ENCODE data around the gene TUBB2A. TPM values are rescaled to one million over a fixed set of nuclear protein-coding genes. Genes with fewer than 3 reads are reported as not detected.
"Not testable (repeated sequence)": the region's sequence is repeated elsewhere in the genome, so short reads cannot be mapped to it uniquely, and the experiment has no call there.

The TUBB2A gene
- polyA plus RNA-seq, 1 donor from 2014 or later, result 12.8 TPM

DNA sequence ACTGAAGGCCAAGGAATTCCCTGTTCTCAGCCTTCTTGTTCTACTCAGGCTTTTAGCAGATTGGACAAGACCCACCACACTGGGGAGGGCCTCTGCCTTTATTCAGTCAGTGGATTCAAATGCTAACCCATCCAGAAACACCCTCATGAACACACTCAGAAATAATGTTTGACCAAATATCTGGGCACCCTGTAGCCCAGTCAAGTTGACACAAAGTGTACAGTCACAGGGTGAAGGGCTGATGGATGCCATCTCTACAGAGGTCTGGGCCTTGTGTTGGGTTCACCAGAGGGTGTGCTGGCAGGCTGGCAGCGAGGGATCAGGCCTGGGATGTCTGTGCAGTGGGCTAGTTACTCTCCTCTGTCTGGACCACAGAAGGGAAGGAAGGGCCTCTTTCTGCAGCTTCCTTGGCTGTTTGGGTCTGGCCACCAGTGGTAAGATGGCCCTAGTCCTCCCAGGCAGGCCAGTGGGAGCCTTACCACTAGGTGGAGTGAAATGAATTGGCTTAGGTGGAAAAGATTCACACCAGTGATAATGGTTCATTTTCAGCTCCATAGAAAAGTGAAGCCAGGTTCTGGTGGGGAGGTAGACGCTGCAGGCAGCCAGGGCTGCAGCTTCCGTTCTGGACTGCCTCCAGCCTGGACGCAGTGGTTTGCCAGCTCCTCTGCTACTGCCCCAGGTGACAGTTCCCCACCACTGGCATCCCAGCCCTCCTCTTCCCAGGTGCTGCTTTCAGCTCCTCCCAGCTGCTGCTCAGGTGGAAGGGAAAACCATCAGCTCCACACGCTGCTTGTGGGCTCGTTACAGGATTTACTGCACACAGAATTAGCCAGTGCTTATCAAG is 9.2 kb downstream of the TUBB2A start:
- Mint-ChIP-seq H3K27me3 (no peaks in the 10 kb centered on the region), H3K27ac (no peak overlapping the region), H3K4me1 (peaks cover 0 to 5% (median 0%) of the 10 kb centered on the region in 3 donors), H3K4me3 (no peak overlapping the region), H3K9me3 (no peaks in the 10 kb centered on the region), H3K36me3 (peaks cover 3% of the 10 kb centered on the region)

DNA sequence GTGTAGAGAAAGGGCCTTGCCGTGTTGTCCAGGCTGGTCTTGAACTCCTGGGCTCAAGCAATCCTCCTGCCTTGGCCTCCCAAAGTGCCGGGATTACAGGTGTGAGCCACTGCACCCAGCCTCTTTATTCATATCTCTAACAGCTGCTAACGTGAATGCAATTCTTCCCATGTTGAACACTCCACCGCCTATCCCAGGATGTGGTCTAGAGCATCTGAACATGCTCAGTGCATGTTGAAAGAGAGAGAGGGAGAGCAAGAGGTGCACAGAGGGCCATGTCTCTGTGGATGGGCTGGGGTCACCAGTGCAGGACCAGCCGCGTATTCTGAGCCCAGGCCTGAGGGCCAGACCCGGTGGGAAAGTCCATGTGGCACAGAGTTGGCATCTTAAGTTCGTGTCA is 12.8 kb downstream of the TUBB2A start:
- no peak overlapping the region for H3K4me3 Mint-ChIP-seq
- no peaks in the 10 kb centered on the region for H3K9me3 Mint-ChIP-seq
- peaks cover 0 to 1% (median 0%) of the 10 kb centered on the region in 3 donors for H3K4me1 Mint-ChIP-seq
- H3K36me3 Mint-ChIP-seq, result peaks cover 7% of the 10 kb centered on the region
- H3K27me3 Mint-ChIP-seq, result no peaks in the 10 kb centered on the region
- H3K27ac Mint-ChIP-seq, result no peak overlapping the region

DNA sequence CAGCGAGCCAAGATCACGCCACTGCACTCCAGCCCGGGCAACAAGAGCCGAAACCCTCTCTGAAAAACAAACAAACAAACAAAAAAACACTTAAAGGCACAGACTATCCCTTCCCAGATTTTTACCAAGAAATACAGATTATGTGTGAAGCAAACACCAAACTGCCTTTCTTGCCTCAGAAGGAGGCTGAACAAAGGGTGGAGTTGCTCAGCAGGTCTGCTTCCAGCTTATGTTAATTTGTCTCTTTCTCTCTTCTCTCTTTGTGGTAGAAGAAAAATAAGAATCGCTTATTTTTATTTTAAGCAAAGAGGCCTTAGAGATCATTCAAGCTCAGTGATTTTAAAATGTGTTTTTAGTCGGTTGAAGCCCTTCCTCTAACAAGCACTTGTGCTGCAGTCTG is 14.2 kb downstream of the TUBB2A start:
- H3K9me3 Mint-ChIP-seq, result no peaks in the 10 kb centered on the region
- H3K36me3 Mint-ChIP-seq, result peaks cover 7% of the 10 kb centered on the region
- H3K4me3 Mint-ChIP-seq, result no peak overlapping the region
- H3K27me3 Mint-ChIP-seq, result no peaks in the 10 kb centered on the region
- H3K27ac Mint-ChIP-seq, result no peak overlapping the region
- peaks cover 7 to 8% (median 7%) of the 10 kb centered on the region in 3 donors for H3K4me1 Mint-ChIP-seq

DNA sequence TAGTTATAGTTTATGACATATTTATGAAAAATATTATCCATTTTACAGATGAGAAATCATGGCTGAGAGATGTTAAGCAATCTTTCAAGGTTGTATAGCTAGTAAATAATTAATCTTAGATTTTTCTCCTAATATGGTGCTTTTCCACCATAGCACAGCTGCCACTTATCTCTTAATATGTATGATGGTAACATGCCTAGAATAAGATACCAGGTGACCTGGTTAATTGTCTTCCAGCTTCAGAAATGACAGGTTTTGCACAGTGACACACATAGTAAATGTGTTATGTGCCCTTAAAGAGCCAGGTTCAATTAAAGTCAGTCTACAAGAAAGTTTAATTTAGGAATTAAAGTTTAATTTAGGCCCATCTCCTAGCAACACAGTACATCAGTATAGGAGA is 14.8 kb downstream of the TUBB2A start:
- peaks cover 7 to 10% (median 7%) of the 10 kb centered on the region in 3 donors for H3K4me1 Mint-ChIP-seq
- H3K4me3 Mint-ChIP-seq, result no peak overlapping the region
- H3K27ac Mint-ChIP-seq, result no peak overlapping the region
- H3K27me3 Mint-ChIP-seq, result no peaks in the 10 kb centered on the region
- peaks cover 6% of the 10 kb centered on the region for H3K36me3 Mint-ChIP-seq
- H3K9me3 Mint-ChIP-seq, result no peaks in the 10 kb centered on the region

DNA sequence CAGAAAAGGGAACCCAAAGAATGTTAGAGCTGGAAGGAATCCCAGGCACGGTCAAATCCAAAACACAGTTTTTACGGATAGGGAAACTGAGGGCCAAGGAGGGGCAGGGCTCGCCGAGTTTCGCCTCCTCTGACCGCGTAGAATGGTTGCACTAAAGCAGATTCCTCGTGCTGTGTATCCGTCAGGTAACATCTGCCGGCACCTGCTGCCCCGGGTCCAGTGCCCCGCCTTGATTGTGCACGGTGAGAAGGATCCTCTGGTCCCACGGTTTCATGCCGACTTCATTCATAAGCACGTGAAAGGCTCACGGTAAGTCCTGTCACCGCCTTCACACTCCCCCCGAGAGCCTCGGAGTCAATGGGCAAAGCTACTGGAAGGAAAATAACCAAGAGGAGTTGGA is 17.1 kb downstream of the TUBB2A start:
- Mint-ChIP-seq H3K4me1 (peaks cover 7 to 10% (median 7%) of the 10 kb centered on the region in 3 donors), H3K36me3 (peaks cover 10% of the 10 kb centered on the region), H3K27me3 (no peaks in the 10 kb centered on the region), H3K27ac (no peak overlapping the region), H3K4me3 (no peak overlapping the region), H3K9me3 (no peaks in the 10 kb centered on the region)

DNA sequence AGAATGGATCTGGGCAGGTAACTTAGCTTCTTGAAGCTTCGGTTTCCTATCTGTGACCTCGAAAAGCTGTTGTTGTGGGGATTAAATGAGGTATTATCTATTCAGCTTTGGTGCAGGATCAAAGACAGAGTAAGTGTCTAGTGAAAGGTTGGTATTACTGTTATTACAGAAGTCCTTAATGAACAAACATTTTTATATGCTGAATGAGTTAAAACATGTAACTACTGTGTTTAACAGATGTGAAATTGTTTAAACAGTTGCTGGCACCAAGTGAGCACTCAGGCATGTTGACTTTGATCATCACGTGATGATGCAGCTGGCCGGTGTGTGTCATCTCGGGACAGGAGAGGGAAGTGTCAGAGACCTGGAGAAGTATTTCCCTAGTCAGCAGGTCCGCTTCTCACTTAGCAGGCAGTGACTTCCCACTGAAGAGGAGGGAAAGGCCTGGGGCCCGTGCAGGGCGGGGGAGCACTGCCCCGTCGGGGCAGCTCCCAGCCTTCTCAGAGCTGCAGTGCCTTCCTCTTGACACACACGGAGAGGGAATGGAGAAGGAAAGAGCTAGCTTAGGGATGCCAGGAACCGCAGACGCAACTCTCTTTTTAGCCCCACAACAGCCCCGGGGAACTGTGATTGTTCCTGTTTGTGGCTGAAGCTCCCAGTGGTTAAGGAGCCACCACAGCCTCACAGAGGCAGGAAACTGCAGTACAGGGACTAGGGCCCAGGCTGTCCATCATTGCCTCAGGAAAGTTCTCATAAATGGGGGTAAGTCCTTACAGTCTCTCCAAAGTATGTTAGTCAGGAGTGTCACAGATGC is 18.0 kb downstream of the TUBB2A start:
- H3K4me3 Mint-ChIP-seq, result no peak overlapping the region
- H3K36me3 Mint-ChIP-seq, result peaks cover 10% of the 10 kb centered on the region
- peaks cover 7 to 10% (median 7%) of the 10 kb centered on the region in 3 donors for H3K4me1 Mint-ChIP-seq
- peak overlapping the region in 1 of 3 donors; percentile 39 for H3K27ac Mint-ChIP-seq
- H3K27me3 Mint-ChIP-seq, result no peaks in the 10 kb centered on the region
- H3K9me3 Mint-ChIP-seq, result no peaks in the 10 kb centered on the region

DNA sequence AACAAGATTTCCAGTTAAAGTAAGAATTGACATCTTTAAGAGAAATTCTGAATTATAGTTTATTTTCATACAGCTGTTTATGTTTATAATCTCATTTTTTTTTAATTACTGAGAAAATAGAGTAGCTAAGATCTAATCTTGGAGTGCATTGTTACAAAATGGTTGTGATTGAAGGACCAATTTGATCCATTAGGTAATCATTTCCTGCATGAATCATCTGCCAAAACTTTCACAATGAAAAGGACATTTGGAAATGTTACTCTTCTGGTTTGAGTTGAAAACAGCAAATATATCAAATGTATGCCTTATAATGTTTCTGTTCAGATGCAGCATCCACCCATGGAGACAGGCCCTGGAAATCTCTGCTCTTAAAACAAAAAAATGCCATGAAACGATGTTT is 19.0 kb downstream of the TUBB2A start:
- H3K27ac Mint-ChIP-seq, result no peak overlapping the region
- no peak overlapping the region for H3K4me3 Mint-ChIP-seq
- peaks cover 15% of the 10 kb centered on the region for H3K36me3 Mint-ChIP-seq
- H3K4me1 Mint-ChIP-seq, result peaks cover 7 to 10% (median 7%) of the 10 kb centered on the region in 3 donors
- no peaks in the 10 kb centered on the region for H3K27me3 Mint-ChIP-seq
- no peaks in the 10 kb centered on the region for H3K9me3 Mint-ChIP-seq

DNA sequence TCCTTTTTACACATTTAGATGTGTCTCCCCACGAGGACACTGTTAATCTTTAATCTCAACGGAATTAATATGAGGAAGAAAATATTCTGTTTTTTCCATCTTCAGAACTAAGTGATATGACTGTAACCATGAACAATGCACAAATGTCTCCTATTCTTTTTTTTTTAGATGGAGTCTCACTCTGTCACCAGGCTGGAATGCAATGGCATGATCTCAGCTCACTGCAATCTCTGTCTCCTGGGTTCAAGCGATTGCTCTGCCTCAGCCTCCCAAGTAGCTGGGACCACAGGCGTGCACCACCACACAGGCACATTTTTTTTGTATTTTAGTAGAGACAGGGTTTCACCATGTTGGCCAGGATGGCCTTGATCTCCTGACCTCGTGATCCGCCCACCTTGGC is 19.5 kb downstream of the TUBB2A start:
- H3K27ac Mint-ChIP-seq, H3K4me3 Mint-ChIP-seq, H3K9me3 Mint-ChIP-seq, H3K27me3 Mint-ChIP-seq: not testable (repeated sequence)
- Mint-ChIP-seq H3K36me3 (peaks cover 15% of the 10 kb centered on the region), H3K4me1 (peaks cover 7 to 10% (median 7%) of the 10 kb centered on the region in 3 donors)

DNA sequence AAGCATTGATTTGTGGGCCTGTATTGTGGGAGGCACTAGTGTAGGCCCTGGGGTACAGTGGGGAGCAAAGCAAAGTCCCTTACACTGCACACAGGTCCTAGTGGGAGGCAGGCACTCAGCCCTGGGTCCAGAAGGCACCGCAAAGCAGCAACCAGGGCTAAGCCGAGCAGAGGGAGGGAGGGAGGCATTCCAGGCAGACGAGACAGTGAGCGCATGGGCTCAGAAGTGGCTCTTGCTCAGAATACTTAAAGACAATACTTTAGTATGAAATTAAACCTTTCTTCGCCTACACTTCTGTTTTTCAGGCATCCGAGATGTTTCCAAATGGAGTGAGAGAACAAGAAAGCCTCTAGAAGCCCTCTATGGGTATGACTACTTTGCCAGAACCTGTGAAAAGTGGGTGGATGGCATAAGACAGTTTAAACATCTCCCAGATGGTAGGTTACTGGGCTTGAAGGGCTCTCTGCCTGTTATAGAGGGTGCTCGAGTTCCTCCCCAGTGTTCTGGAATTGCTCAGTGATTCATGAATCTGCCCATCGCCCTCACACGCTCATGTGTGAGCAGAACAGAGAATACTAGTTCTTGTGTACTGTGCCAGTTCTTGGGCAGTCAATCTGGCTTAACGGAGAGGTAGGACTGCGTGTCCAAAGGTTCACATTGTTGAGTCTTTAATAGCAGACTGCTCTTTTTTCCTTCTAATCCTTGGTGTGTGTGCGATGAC is 20.1 kb downstream of the TUBB2A start:
- Mint-ChIP-seq H3K27ac (no peak overlapping the region), H3K27me3 (no peaks in the 10 kb centered on the region), H3K36me3 (peaks cover 15% of the 10 kb centered on the region), H3K4me1 (peaks cover 7 to 10% (median 7%) of the 10 kb centered on the region in 3 donors), H3K9me3 (no peaks in the 10 kb centered on the region), H3K4me3 (no peak overlapping the region)

DNA sequence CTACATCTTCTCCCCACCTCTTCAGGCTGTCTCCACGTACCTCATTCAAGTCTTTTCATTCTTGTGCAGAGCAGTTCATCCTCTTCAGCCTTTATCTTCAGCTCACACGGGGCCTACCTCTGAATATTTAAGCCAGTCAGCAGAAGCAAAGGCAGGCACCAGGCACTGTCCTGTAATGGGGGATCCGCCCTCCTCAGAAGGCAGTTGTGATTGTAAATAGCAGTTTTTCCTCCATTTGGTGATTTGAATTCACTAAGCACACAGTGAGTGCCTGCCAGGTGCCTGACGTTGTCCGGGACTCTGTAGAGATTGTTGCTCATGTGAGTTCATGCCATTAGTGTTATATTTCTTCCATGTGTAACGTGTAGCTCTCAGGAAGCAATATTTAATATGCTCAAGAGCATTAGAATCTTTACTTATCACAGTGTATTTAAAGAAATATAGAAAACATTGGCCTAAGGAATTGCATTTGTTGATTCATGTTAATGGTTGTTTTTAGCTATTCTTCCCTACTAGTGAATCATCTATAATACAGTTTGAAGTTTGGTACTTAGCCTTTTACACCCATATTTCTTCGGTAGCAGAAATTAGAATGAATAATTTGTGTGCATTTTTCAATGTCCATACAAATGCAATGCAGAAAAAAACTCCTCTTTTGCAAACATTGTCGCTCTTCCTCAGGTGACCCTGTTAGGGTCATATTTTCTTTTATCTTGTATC is 20.9 kb downstream of the TUBB2A start:
- no peaks in the 10 kb centered on the region for H3K27me3 Mint-ChIP-seq
- peaks cover 7 to 12% (median 7%) of the 10 kb centered on the region in 3 donors for H3K4me1 Mint-ChIP-seq
- H3K9me3 Mint-ChIP-seq, result no peaks in the 10 kb centered on the region
- no peak overlapping the region for H3K4me3 Mint-ChIP-seq
- H3K27ac Mint-ChIP-seq, result peak overlapping the region in 1 of 3 donors; percentile 29
- H3K36me3 Mint-ChIP-seq, result peaks cover 15% of the 10 kb centered on the region

DNA sequence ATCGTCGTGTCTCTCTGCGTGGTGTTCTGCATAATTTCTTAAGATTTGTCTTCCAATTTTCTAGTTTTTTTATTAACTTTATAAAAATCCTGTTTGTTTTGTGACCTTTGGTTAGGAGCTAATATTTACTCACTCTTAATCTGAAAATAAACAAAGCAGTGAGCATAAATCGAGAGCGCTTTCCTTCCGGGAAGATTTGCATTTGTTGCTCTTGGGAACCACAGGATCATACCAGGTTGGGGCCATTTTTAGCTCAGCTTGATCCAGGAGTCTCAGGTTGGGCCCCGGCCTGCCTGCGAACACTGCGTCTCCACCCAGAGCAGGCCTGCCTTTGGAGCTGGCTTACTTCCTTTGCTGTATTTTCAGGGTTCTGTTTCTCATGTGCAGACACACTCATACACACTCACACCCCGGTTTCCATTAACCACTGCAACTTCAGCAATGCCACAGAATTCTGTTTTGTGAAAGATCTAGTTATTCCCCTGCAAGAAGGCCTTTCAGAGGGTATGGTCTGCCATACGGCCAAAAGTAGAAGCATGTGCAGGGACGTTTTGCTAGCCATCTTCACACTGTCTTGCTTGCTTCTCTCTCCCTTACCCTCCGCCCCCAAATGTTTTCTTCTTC is 21.6 kb downstream of the TUBB2A start:
- H3K4me1 Mint-ChIP-seq, result peaks cover 7 to 12% (median 7%) of the 10 kb centered on the region in 3 donors
- no peaks in the 10 kb centered on the region for H3K27me3 Mint-ChIP-seq
- H3K27ac Mint-ChIP-seq, result peak overlapping the region in 1 of 3 donors; percentile 29
- no peaks in the 10 kb centered on the region for H3K9me3 Mint-ChIP-seq
- H3K36me3 Mint-ChIP-seq, result peaks cover 17% of the 10 kb centered on the region
- H3K4me3 Mint-ChIP-seq, result no peak overlapping the region

DNA sequence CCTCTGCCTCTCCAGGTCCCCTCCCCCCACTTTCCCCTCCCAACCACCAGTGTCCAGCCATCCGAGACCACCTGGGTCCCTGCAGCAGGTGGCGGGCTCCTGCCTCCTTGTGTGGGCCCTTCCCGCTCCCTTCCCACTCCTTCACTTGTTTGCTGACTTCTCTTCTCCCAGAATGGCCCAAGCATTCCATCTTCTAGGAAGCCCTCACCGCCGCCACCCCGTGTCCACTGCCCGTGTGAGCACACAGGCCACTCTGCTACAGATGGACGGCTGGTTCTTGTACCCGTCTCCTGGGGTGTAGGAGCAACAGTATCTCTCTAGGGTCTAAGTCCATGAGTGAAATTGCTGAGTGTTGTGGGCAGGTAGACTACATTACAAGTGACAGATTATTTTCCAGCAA is 23.8 kb downstream of the TUBB2A start:
- Mint-ChIP-seq H3K4me3 (no peak overlapping the region), H3K4me1 (peaks cover 0 to 3% (median 0%) of the 10 kb centered on the region in 3 donors), H3K36me3 (peaks cover 19% of the 10 kb centered on the region), H3K27me3 (no peaks in the 10 kb centered on the region), H3K27ac (no peak overlapping the region), H3K9me3 (no peaks in the 10 kb centered on the region)

DNA sequence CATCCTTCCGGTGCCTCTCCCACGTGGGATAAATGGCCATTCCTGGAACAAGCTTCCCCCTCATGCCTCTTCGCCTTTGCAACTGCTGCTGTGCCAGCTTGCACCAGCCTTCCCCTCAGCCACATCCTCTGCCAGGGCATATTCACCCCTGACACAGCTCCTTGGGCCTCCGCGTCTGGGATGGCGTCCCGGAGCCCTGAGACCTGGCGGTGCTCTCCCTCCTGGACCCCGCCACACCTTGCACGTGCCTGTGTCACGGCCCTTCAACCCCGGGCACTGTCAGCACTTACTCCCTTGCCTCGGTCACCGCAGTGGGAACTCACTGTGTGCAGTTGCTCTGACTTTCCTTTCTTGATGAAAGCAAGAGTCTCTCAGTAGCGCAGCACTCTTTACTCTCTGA is 25.6 kb downstream of the TUBB2A start:
- Mint-ChIP-seq H3K27me3 (no peaks in the 10 kb centered on the region), H3K4me3 (no peak overlapping the region), H3K4me1 (peaks cover 0 to 4% (median 1%) of the 10 kb centered on the region in 3 donors), H3K27ac (no peak overlapping the region), H3K9me3 (no peaks in the 10 kb centered on the region), H3K36me3 (peaks cover 22% of the 10 kb centered on the region)

Measured in IgD-negative memory B cell (primary cell).